SKM-1 (cell line): Measurements from ENCODE around the gene MEGF11.
"Not testable (repeated sequence)": the region's sequence is repeated elsewhere in the genome, so short reads cannot be mapped to it uniquely, and the experiment has no call there.

Source experiments
- DNase-seq: peaks from one replicate; lab custom pipeline; 2025; ENCODE audit not compliant: unreplicated experiment; lab: John Stamatoyannopoulos, UW

MEGF11 gene

DNA sequence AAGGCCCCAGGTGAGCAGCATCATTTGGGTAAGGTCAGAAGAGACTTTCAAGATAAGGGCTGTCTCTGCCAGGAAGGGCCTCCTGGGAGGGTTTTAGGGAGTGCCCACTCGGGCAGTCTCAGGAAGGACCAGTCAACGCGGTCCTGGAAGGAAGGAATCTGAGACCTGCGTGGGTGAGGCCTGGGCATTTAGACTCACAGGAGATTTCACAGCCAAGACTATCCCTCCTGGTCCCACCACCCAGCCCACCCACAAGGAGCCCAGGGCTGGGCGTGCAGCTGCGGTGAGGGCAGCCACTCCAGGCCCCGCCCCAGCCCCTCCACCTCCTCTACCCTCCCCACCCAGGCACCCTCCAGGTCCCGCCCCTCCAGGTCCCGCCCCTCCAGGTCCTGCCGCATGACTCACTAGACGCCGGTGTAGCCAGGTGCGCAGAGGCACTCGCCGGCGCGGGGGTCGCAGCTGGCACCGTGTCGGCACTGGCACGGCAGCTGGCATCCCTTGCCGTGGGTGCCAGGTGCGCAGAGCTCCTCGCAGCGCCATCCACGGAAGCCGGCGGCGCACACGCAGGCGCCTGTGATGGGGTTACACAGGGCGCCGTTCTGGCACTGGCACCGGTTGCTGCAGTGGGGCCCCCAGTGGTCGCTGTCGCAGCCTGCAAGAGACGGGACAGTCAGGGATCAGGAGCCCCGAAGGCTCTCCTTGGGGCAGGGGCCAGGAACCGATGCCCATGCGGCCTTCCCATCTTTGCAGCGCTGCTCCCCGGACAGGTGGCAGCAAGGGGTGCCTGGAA lies 271.5 kb downstream of the MEGF11 start:
- no peak for DNase-seq

DNA sequence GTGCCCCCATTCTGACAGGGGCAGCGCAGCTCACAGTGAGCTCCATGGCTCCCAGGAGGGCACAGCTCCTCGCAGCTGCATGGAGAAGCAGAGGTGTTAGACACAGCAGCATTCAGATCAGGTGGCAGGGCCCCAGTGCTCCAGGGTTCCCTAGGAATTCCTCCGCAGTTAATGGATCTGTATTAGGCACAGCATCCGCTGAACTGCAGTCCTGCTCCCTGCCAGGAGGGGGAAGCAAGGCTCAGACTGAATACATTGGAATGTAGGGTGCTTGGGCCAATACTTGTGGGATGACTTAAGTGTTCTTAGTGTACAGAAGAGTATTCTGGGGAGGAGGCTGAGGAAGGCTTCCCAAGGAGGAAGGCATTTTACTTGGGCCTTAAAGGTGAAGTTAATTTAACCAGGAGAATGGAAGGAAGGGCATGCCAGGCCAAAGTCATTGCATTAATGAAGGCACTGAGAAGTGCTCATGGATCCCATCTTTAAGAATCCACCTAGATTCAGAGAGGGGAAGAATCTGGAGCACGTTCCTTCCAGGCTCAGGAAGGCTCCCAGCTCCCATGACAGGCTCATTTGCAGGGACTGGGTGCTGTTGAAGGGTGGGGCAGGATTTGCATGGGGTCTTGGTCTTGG lies 272.6 kb downstream of the MEGF11 start:
- no peak for DNase-seq

DNA sequence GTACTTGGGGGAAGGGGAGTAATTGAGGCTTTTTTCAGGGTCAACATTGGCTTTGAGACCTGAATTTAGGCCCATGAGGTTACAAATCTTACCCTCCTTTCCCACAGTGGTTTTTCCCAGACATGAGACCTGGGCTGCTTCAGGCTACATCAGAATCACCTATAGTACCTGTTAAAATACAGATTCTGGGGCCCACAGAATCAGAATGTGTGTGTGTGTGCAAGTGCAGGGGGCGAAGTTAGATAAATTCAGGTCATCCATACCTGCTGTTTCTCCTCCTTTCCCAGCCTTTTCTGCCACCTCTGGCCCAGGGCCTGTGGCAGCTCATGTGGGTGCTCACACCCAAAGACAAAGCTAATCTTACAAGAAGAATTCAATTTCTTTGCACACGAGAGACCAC lies 273.7 kb downstream of the MEGF11 start:
- no peak for DNase-seq

GRCh38 chr15:65979316-65979715 lies 274.2 kb downstream of the MEGF11 start:
- no peak for DNase-seq

DNA sequence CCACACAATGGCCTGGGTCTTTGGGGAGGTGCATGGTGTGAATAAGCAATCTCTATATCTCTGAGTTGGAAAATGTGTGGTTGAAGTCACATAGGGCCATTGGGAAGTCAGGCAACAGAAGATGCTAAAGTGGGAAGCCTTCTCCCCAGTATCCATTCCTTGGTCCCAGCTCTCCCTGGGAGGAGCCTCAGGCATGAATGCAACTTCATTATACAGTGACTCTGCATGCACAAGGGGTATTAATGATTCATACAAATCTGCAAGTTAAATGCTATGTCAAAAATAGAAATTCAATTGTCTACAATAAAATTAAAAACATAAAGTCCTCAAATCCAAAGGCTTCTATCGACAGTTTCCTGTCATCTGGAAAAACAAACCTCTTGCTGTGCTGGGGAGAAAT lies 275.4 kb downstream of the MEGF11 start:
- no peak for DNase-seq

DNA sequence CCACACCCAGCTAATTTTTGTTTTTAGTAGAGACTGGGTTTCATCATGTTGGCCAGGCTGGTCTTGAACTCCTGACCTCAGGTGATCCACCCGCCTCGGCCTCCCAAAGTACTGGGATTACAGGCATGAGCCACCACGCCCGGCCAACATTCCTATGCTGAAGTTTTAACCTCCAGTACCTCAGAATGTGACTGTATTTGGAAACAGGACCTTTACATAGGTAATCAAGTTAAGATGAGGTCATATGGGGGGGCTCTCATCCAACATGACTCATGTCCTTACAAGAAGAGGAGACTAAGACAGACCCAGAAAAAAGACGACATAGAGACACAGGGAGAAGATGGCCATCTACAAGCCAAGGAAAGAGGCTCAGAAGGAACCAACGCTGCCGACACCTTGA lies 277.4 kb downstream of the MEGF11 start:
- not testable (repeated sequence) for DNase-seq

DNA sequence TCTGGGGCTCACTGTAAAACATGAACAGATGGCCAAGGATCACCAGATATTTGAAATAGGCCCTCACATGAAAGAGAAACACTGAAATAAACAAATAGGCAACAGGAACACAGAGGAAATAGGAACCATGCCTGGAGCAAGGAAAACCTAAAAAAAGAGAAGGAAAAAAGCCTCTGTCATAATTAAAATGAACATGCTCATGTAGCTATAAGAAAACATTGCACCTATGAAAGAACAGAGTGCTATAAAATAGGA lies 281.9 kb downstream of the MEGF11 start:
- DNase-seq = no peak

DNA sequence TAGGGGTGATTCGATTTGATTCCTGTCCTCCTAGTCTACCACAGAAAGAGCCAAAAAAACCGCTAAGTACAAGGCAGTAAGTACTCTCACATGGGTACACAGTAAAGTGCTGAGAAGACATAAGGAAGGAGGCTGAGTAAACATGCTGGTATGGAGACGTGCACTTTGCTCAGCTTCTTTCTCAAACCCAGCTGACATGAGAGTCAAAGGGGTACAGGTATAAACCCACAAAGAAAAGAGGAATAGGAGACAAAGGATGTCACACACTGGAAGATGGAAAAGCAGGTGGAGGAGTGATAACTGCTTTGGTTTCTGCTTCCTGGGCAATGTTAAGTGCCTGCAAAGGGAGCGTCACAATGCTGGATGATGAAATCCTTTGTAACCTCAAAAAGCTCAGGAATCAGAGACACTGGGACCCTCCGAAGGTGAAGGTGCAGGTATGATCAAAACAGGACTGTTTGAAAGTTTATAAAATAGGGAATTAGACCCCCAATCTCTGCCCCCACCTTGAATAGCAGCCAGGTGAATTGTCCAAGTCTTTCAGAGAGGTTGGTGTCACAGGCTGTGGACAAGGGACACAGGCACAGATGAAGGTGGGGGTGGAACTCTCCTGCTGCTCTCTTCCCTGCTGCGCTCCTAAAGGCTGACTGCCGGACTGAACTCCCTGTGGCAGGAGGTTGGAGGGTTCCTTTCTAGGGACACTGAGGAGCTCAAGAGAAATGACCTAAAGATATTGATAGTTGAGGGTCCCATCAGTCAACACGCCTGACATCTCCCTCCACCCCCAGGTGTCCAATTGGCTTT lies 282.4 kb downstream of the MEGF11 start:
- no peak for DNase-seq

DNA sequence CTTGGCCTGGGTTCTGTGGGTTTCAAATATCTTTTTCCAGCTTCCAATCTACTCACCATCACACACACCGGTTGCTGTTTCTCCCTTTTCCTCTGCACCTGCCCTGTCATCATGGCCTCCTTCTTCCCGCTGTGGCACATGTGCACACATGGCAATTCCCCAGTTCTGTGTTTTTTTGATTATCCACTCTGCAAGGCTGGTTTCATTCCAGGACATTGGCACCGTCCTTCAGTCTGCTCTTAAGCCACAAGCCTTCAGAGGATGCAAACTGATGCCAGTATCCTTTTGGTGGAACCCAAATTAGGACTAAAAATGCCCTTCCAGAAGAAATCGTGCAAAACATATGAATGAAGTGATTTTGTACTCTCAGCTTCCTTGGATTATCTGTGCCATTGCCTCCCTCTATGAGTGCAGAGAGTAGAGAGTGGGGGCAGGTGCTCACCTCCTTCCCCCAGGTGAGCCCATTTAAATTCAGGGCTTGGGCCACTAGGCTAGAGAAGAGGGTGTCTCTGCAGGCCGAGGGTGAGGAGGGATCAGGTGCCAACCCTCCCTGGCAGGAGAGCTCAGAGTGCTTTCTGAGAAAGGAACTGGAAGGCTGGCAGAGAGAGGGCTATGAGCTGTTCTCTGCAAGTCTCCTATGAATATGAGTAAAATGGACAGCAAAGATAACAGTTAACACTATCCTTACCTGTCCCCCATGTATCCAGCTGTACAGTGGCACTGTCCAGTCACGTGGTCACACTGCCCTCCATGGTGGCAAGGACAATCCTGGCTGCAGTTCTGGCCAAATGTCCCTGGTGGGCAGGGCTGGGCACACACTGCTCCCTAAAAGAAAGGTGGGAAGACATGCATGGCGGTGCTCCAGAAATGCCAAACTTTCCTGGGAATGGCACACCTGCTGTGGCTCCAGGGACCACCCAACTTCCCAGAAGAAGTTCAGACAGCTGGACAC lies 283.4 kb downstream of the MEGF11 start:
- DNase-seq = no peak

GRCh38 chr15:65968511-65968910 lies 285.0 kb downstream of the MEGF11 start:
- no peak for DNase-seq

GRCh38 chr15:65964792-65965433 lies 288.6 kb downstream of the MEGF11 start:
- DNase-seq = no peak

- DNase-seq = no peak
Observed at GRCh38 chr15:65963911-65964482, 289.6 kb downstream of the MEGF11 start.

GRCh38 chr15:65963358-65963757 lies 290.2 kb downstream of the MEGF11 start:
- no peak for DNase-seq

DNA sequence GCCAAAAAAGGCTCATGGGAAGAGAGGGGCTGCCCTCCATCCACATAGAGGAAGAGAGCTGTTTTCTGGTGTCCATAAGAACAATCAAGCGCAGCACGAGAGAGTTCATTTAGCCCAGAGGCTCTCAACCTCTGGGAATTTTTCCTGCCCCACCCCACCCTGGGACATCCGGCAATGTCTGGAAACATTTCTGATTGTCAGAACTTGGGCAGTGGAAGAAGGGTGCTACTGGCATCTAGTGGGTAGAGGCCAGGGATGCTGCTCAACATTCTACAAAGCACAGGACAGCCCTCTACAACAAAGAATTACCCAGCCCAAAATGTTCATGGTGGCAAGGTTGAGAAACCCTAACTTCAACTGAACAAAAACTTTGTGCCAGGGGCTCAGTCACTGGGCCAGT lies 291.4 kb downstream of the MEGF11 start:
- no peak for DNase-seq

DNA sequence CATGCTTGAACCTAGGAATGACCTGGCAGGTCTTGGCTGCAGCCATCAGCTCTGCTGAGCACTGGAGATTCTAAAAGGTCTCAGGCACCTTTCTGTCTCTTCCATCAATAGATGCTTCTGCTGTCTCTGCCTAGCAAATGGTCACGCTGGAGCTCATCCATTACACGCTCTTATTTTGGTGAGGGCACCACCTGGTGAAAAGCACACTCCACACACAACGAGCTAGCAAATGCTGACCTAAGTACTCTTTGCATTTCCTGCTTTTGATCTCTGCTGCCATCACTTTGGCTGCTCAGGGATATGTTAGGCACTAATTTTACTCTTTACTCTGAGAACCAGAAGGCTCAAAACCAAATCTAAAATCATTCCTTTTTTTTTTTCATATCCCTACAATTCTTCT lies 293.0 kb downstream of the MEGF11 start:
- DNase-seq = no peak

DNA sequence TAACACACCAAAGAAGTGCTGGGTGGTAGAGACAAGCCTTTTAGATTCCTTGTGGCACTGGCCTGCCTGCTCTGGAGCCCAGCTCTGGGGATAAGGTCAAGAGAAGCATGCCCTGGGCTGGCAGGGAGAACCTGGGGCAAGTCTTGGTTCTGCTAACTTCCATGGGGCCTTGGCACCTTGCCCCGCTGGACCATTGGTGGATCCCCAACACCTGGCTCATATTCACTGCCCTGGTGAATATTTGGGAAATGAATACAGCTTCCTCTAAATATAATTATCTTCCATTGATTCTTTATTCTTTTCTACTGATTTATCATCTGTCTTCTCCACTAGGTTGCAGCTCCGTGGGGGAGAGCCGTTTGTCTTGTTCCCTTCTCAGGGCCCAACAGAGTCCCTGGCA lies 294.7 kb downstream of the MEGF11 start:
- DNase-seq = no peak

GRCh38 chr15:65957451-65957850 lies 296.1 kb downstream of the MEGF11 start:
- DNase-seq = no peak

- no peak for DNase-seq
Observed at GRCh38 chr15:65956899-65957298, 296.7 kb downstream of the MEGF11 start.

DNA sequence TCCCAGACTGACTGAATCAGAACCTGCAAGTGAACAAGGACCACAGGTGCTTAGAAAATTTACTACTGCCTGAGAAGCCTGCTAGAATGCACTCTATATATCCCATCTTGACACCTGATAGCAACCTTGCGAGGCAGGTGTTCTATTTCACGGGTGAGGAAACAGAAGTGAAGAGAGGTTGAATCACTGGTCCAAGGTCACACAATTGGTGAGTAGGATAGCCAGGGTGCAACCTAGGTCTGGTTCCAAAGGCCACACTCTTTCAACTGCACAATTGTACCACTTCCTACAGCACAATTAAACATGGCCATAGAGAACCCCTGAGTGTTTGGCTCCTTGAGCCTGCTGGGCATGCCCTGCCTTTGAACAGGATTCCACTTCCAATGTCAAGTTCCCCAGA lies 297.2 kb downstream of the MEGF11 start:
- no peak for DNase-seq

- DNase-seq = no peak
Observed at GRCh38 chr15:65954289-65954741, 299.2 kb downstream of the MEGF11 start.
